Ovary (tissue), 3 donors: Measurements from ENCODE around the gene GBX1.

ENCODE experiments used
- CTCF ChIP-seq, 3 donors: fragments of 450-650 bp in 2 of 3; fragments of 200-600 bp in 1 of 3; IDR thresholded peaks; one replicate each; pipeline versions ENCODE4 v1.5.1 to v1.8.0; 2016 to 2022; ENCODE audit warnings: antibody characterized with exemption in 3 of 3, mild to moderate bottlenecking in 1 of 3
- EP300 ChIP-seq: sonication (generic); formaldehyde crosslinking; IDR thresholded peaks from one replicate; pipeline ENCODE4 v1.6.1; 2017; ENCODE audit warnings: antibody characterized with exemption
- POLR2A ChIP-seq: fragments of 450-650 bp; IDR thresholded peaks from one replicate; pipeline ENCODE4 v1.6.1; 2017; ENCODE audit warnings: antibody characterized with exemption, mild to moderate bottlenecking, moderate library complexity
- donor health status: DM: no; HTN: no; CAD: no.

GRCh38 chr7:151178236-151178635 is 10.7 kb upstream of the GBX1 start:
- TF ChIP-seq POLR2A: no peak
- no peak for TF ChIP-seq CTCF (IDR thresholded peaks at IDR 0.05)
- TF ChIP-seq EP300: no peak
